Measurements from ENCODE around the gene ERP44.

The ERP44 gene

GRCh38 chr9:99966716-99967115 is 132.1 kb downstream of the ERP44 start:
- H3K36me3 ChIP-seq (ENCODE audit: control insufficient read depth, insufficient read depth, low read length) = peaks cover 27% of the 10 kb centered on the region
- no peak for DNase-seq
- H3K4me3 ChIP-seq (ENCODE audit: insufficient read depth, low read depth, low read length, poor library complexity, severe bottlenecking) = no peak overlapping the region
- no peaks in the 10 kb centered on the region for H3K9me3 ChIP-seq (ENCODE audit: control insufficient read depth, low read length)
- no peaks in the 10 kb centered on the region for H3K27me3 ChIP-seq (replicated peaks; ENCODE audit: control insufficient read depth, insufficient read depth, low read length, poor library complexity, severe bottlenecking)
- H3K27ac ChIP-seq (ENCODE audit: insufficient read depth, low read length, poor library complexity, severe bottlenecking) = no peak overlapping the region
- H3K4me1 ChIP-seq (ENCODE audit: control insufficient read depth, insufficient read depth, low read length, poor library complexity, severe bottlenecking) = no peaks in the 10 kb centered on the region

DNA sequence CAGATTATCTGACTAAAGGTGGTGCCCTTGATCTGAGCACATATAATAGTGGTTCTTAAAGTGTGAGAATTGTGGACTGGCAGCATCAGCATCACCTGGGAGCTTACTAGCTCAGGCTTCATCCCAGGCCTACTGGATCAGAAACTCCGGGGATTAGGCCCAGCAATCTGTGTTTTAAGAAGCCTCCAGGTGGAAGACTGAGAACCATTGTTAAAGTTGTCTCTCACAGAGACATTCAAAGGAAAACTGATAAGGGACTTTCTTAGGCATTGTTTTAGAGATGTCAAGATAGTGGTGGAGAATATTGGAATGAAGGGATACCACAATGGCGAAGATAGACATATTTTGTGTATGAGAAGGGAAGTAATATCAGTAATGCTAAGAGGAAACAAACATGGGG is 132.8 kb downstream of the ERP44 start:
- no peaks in the 10 kb centered on the region for H3K4me1 ChIP-seq (ENCODE audit: control insufficient read depth, insufficient read depth, low read length, poor library complexity, severe bottlenecking)
- peaks cover 35% of the 10 kb centered on the region for H3K36me3 ChIP-seq (ENCODE audit: control insufficient read depth, insufficient read depth, low read length)
- no peak overlapping the region for H3K4me3 ChIP-seq (ENCODE audit: insufficient read depth, low read depth, low read length, poor library complexity, severe bottlenecking)
- H3K9me3 ChIP-seq (ENCODE audit: control insufficient read depth, low read length) = no peaks in the 10 kb centered on the region
- H3K27me3 ChIP-seq (replicated peaks; ENCODE audit: control insufficient read depth, insufficient read depth, low read length, poor library complexity, severe bottlenecking) = no peaks in the 10 kb centered on the region
- DNase-seq = no peak
- no peak overlapping the region for H3K27ac ChIP-seq (ENCODE audit: insufficient read depth, low read length, poor library complexity, severe bottlenecking)

DNA sequence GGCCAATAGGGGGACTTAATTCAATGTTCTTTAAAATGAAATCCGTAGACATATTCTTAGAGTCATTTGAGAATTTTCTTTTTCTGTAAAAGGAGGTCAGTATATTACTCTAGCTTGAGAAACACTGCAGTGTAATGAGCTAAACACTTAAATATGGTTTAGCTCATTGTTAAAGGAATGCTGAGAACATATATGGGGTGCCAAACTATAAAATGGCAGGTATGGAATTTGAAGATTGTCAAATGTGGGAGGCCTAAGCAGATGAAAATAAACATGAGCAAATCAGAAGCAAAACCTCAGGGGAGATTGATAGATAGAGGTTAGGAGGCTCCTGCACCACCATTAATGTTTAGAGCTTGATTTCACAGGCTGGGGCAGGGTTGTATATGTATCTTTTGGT is 134.5 kb downstream of the ERP44 start:
- Histone ChIP-seq H3K27ac (ENCODE audit: insufficient read depth, low read length, poor library complexity, severe bottlenecking) (no peak overlapping the region), H3K4me1 (ENCODE audit: control insufficient read depth, insufficient read depth, low read length, poor library complexity, severe bottlenecking) (no peaks in the 10 kb centered on the region), H3K27me3 (replicated peaks; ENCODE audit: control insufficient read depth, insufficient read depth, low read length, poor library complexity, severe bottlenecking) (no peaks in the 10 kb centered on the region), H3K36me3 (ENCODE audit: control insufficient read depth, insufficient read depth, low read length) (peaks cover 34% of the 10 kb centered on the region), H3K4me3 (ENCODE audit: insufficient read depth, low read depth, low read length, poor library complexity, severe bottlenecking) (no peak overlapping the region), H3K9me3 (ENCODE audit: control insufficient read depth, low read length) (no peaks in the 10 kb centered on the region)
- no peak for DNase-seq

- Histone ChIP-seq H3K36me3 (ENCODE audit: control insufficient read depth, insufficient read depth, low read length) (peaks cover 37% of the 10 kb centered on the region), H3K4me3 (ENCODE audit: insufficient read depth, low read depth, low read length, poor library complexity, severe bottlenecking) (no peak overlapping the region), H3K27me3 (replicated peaks; ENCODE audit: control insufficient read depth, insufficient read depth, low read length, poor library complexity, severe bottlenecking) (no peaks in the 10 kb centered on the region), H3K4me1 (ENCODE audit: control insufficient read depth, insufficient read depth, low read length, poor library complexity, severe bottlenecking) (no peaks in the 10 kb centered on the region), H3K27ac (ENCODE audit: insufficient read depth, low read length, poor library complexity, severe bottlenecking) (no peak overlapping the region), H3K9me3 (ENCODE audit: control insufficient read depth, low read length) (no peaks in the 10 kb centered on the region)
- no peak for DNase-seq
These were observed 136.0 kb downstream of the ERP44 start for GRCh38 chr9:99962680-99963261.

DNA sequence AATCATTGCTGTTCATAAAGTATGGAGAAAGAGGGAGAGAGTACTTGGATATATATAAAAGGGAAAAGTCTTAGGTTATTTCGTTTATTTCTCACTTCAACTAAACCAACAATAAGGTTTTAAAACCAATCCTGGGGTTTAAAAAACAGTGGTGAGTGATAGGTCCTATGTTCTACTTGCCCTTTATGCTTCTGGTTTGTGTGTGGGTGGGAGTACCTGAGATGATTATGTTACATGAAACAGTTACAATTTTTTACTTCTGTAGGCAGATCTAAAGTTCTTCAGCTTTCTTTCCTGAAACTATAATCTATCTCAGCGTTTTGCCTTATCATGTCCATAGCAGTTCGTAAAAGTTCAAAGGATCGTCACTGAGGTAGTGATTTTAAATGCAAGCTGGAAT is 143.2 kb downstream of the ERP44 start:
- DNase-seq = no peak
- Histone ChIP-seq H3K27ac (ENCODE audit: insufficient read depth, low read length, poor library complexity, severe bottlenecking) (no peak overlapping the region), H3K4me3 (ENCODE audit: insufficient read depth, low read depth, low read length, poor library complexity, severe bottlenecking) (no peak overlapping the region), H3K9me3 (ENCODE audit: control insufficient read depth, low read length) (no peaks in the 10 kb centered on the region), H3K4me1 (ENCODE audit: control insufficient read depth, insufficient read depth, low read length, poor library complexity, severe bottlenecking) (no peaks in the 10 kb centered on the region), H3K36me3 (ENCODE audit: control insufficient read depth, insufficient read depth, low read length) (peaks cover 27% of the 10 kb centered on the region), H3K27me3 (replicated peaks; ENCODE audit: control insufficient read depth, insufficient read depth, low read length, poor library complexity, severe bottlenecking) (no peaks in the 10 kb centered on the region)

DNA sequence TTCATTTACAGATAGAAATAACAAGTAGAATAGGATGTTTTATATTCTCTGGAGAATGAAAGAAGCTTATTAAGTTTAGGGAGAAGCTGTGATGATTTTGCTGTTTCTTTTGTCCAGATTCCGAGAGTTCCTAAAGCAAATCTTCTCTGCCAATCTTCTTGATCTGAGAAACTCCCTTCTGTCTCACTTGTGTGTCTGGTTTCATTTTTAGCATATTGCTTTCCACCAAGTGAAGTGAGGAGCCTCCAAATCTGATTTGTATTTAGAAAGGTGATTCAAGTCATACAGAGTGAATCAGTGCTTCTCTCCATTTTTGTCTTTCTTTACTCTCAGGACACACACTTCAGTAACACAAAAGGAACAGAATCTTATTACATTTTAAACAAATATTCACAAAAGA is 144.0 kb downstream of the ERP44 start:
- no peaks in the 10 kb centered on the region for H3K4me1 ChIP-seq (ENCODE audit: control insufficient read depth, insufficient read depth, low read length, poor library complexity, severe bottlenecking)
- DNase-seq = no peak
- peaks cover 25% of the 10 kb centered on the region for H3K36me3 ChIP-seq (ENCODE audit: control insufficient read depth, insufficient read depth, low read length)
- H3K27me3 ChIP-seq (replicated peaks; ENCODE audit: control insufficient read depth, insufficient read depth, low read length, poor library complexity, severe bottlenecking) = no peaks in the 10 kb centered on the region
- H3K27ac ChIP-seq (ENCODE audit: insufficient read depth, low read length, poor library complexity, severe bottlenecking) = no peak overlapping the region
- H3K9me3 ChIP-seq (ENCODE audit: control insufficient read depth, low read length) = no peaks in the 10 kb centered on the region
- no peak overlapping the region for H3K4me3 ChIP-seq (ENCODE audit: insufficient read depth, low read depth, low read length, poor library complexity, severe bottlenecking)

DNA sequence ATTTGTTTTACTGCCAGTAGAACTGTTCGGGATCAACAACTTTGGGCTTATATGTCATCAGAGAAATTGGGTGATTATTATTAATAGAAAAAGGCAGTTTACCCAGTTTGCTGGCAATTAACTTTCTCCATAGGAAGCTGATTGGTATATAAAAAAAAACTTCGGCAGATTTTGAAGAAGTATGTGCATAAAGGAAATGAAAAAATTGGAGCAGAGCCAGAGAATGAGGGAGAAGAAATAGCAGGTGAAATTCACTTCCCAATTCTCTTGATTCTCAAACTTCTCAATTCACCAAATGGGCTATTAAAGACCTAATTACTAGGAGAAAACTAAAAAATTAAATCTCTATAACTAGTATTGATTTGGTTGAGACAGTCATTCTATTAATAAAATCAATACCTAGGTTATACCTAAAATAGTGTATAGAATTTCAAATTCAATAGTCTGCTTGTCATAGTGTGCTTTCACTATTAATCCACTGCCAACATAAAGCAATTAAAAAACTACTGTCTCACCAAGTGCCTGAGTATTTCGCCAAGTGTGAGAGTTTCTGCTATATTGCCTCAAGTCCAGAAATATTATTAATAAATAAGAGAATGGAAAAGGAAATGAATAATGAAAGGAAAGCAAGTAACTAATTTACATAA is 144.8 kb downstream of the ERP44 start:
- H3K9me3 ChIP-seq (ENCODE audit: control insufficient read depth, low read length) = no peaks in the 10 kb centered on the region
- H3K27ac ChIP-seq (ENCODE audit: insufficient read depth, low read length, poor library complexity, severe bottlenecking) = no peak overlapping the region
- no peaks in the 10 kb centered on the region for H3K27me3 ChIP-seq (replicated peaks; ENCODE audit: control insufficient read depth, insufficient read depth, low read length, poor library complexity, severe bottlenecking)
- no peaks in the 10 kb centered on the region for H3K4me1 ChIP-seq (ENCODE audit: control insufficient read depth, insufficient read depth, low read length, poor library complexity, severe bottlenecking)
- H3K36me3 ChIP-seq (ENCODE audit: control insufficient read depth, insufficient read depth, low read length) = peaks cover 24% of the 10 kb centered on the region
- no peak overlapping the region for H3K4me3 ChIP-seq (ENCODE audit: insufficient read depth, low read depth, low read length, poor library complexity, severe bottlenecking)
- DNase-seq = no peak

- Histone ChIP-seq H3K27me3 (replicated peaks; ENCODE audit: control insufficient read depth, insufficient read depth, low read length, poor library complexity, severe bottlenecking) (no peaks in the 10 kb centered on the region), H3K27ac (ENCODE audit: insufficient read depth, low read length, poor library complexity, severe bottlenecking) (no peak overlapping the region), H3K9me3 (ENCODE audit: control insufficient read depth, low read length) (no peaks in the 10 kb centered on the region), H3K36me3 (ENCODE audit: control insufficient read depth, insufficient read depth, low read length) (peaks cover 18% of the 10 kb centered on the region), H3K4me1 (ENCODE audit: control insufficient read depth, insufficient read depth, low read length, poor library complexity, severe bottlenecking) (no peaks in the 10 kb centered on the region), H3K4me3 (ENCODE audit: insufficient read depth, low read depth, low read length, poor library complexity, severe bottlenecking) (no peak overlapping the region)
- no peak for DNase-seq
These were observed 149.9 kb downstream of the ERP44 start for GRCh38 chr9:99948896-99949295.

DNA sequence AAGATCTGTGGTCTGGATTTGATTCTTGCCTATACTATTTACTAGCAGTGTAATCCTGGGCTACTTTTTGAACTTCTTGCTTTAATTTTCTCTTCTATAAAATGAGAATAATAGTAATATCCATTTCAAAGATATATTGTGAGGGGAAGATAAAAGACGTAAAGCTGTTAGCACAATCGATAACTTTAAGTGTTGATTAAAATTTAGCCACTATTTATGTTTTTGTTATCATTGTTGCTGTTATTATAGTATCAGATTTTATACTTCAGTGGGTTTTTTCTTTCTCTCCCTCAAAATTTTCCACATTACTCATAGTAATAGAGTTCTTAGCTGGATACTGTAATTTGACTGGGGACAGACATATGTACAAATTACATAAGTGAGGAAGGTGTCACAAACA is 150.3 kb downstream of the ERP44 start:
- Histone ChIP-seq H3K9me3 (ENCODE audit: control insufficient read depth, low read length) (no peaks in the 10 kb centered on the region), H3K36me3 (ENCODE audit: control insufficient read depth, insufficient read depth, low read length) (peaks cover 18% of the 10 kb centered on the region), H3K4me1 (ENCODE audit: control insufficient read depth, insufficient read depth, low read length, poor library complexity, severe bottlenecking) (no peaks in the 10 kb centered on the region), H3K4me3 (ENCODE audit: insufficient read depth, low read depth, low read length, poor library complexity, severe bottlenecking) (no peak overlapping the region), H3K27ac (ENCODE audit: insufficient read depth, low read length, poor library complexity, severe bottlenecking) (no peak overlapping the region), H3K27me3 (replicated peaks; ENCODE audit: control insufficient read depth, insufficient read depth, low read length, poor library complexity, severe bottlenecking) (no peaks in the 10 kb centered on the region)
- DNase-seq = no peak

DNA sequence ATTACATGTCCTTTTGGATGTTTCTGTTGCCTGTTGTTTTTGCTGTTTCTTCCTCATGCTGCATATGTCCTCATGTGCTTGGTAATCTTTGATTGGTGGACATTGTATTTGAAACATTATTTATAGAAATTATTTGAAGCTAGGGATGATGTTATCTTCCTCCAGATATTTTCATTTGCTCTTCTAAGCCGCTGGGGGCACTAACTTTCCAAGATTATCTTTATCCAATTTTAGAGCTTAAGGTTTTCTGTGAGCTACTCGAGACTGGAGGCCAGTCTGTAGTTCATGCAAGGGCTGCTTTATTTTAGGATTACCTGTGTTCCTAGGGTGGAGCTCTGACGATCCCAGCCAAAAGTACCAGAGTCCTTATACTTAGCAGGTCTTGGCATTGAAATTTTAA is 151.4 kb downstream of the ERP44 start:
- no peak overlapping the region for H3K4me3 ChIP-seq (ENCODE audit: insufficient read depth, low read depth, low read length, poor library complexity, severe bottlenecking)
- H3K27me3 ChIP-seq (replicated peaks; ENCODE audit: control insufficient read depth, insufficient read depth, low read length, poor library complexity, severe bottlenecking) = no peaks in the 10 kb centered on the region
- DNase-seq = no peak
- H3K9me3 ChIP-seq (ENCODE audit: control insufficient read depth, low read length) = no peaks in the 10 kb centered on the region
- peaks cover 18% of the 10 kb centered on the region for H3K36me3 ChIP-seq (ENCODE audit: control insufficient read depth, insufficient read depth, low read length)
- H3K27ac ChIP-seq (ENCODE audit: insufficient read depth, low read length, poor library complexity, severe bottlenecking) = no peak overlapping the region
- no peaks in the 10 kb centered on the region for H3K4me1 ChIP-seq (ENCODE audit: control insufficient read depth, insufficient read depth, low read length, poor library complexity, severe bottlenecking)

Measured in effector memory CD4-positive, alpha-beta T cell (primary cell).